Measurements from ENCODE around the gene TANK.
A peak's percentile ranks its signal among the peaks of the same experiment; 100 is the strongest.
"Not testable (repeated sequence)": the region's sequence is repeated elsewhere in the genome, so short reads cannot be mapped to it uniquely, and the experiment has no call there.

TANK gene

DNA sequence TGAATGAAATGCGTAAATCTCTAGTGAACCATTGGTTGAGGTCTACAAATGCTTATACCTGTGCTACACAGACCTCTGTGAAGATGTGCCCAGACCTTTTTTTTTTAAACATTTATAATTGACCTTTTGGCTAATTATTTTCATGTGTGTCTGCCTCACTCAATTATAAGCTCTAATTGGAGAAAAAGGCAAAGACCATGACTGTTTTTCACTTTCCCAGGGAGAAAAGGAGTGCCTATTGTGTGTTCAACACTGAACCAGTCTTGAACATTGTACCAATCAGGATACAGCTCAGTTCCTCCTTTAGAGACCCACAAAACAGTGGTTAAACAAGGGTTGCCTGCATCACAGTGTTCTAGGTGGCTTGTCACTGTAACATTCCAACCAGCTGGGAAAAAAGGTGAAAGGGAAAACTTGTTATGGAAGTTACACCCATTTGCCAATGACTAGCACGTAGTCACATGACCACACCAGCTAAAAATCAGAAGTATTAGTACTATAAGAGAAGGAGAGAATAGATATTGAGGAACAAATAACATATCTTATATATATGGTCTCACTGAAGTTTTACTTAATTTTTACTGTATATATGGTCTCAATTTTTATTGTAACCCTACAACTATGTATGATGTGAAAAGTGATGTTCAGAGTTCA, 13.4 kb downstream of the TANK start:
- DNase-seq (ENCODE audit: insufficient read length, low spot score) (no peak), FAIRE-seq (peak; percentile 60)
- TF ChIP-seq POLR2AphosphoS5 (IDR thresholded peaks at IDR 0.05; ENCODE audit: low read depth, low read length) (no peak), TAF1 (IDR thresholded peaks at IDR 0.05; ENCODE audit: low read depth, low read length) (no peak), SPI1 (IDR thresholded peaks at IDR 0.05; ENCODE audit: low read depth, low read length) (peak; percentile 69)

DNA sequence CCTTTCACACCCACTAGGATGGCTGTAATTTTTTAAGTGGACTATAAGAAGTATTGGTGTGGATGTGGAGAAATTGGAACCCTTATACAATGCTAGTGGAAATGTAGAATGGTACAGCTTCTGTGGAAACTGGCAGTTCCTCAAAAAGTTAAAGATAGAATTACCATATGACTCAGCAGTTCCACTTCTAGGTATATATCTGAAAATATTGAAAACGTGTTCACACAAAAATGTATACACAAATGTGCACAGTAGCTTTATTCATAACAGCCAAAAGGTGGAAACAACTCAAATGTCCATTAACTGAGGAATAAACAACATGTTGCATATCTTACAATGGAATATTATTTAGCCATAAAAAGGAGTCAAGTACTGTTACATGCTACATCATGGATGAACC, 17.7 kb downstream of the TANK start:
- peak; percentile 83 for FAIRE-seq
- TF ChIP-seq POLR2A (IDR thresholded peaks at IDR 0.05; ENCODE audit: low read depth, low read length) (no peak), SPI1 (IDR thresholded peaks at IDR 0.05; ENCODE audit: low read depth, low read length) (peak; percentile 90)

DNA sequence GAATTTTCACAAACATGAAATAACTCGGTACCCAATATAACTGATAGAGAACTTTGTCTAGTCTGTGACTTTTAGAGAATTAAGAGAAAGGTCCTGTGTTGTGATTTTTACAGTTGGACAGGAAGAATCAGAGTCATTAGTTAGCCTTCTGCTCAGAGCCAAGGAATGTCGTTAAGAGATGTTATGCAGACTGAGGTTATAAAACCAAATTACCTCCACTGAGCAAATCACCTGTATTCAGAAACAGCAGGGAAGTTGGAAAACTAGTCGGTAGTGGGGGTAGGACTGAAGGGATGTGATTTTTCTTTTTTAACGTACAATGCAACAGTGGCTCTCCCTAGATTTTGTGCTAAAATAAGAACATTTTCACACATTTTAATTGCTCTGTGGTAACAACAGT, 18.5 kb downstream of the TANK start:
- TF ChIP-seq PAX5 (IDR thresholded peaks at IDR 0.05; ENCODE audit: insufficient read depth, low read length, severe bottlenecking) (no peak), POU2F2 (IDR thresholded peaks at IDR 0.05; ENCODE audit: low read depth, low read length) (no peak), POLR2A (IDR thresholded peaks at IDR 0.05; ENCODE audit: low read depth, low read length) (no peak), POLR2AphosphoS5 (IDR thresholded peaks at IDR 0.05; ENCODE audit: low read depth, low read length) (no peak), TAF1 (IDR thresholded peaks at IDR 0.05; ENCODE audit: low read depth, low read length) (no peak), SPI1 (IDR thresholded peaks at IDR 0.05; ENCODE audit: low read depth, low read length) (no peak)
- DNase-seq (ENCODE audit: insufficient read length, low spot score) (no peak), FAIRE-seq (peak; percentile 50)

More for the DNA sequence above, 17.7 kb downstream of the TANK start:
- no peak for DNase-seq (ENCODE audit: insufficient read length, low spot score)

DNA sequence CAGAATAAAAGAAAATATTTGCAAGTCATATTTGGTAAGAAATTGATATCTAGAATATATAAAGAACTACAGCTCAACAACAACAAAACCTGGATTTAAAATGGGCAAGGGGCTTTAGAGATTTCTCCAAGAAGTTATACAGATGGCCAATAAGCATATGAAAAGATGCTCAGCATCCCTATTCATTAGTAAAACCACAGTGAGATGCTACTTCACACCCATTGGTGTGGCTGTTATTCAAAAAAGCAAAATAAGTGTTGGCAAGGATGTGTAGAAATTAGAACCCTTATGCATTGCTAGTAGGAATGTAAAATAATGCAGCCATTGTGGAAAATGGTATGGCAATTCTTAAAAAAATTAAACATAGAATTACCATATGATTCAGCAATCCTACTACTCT, 29.8 kb downstream of the TANK start:
- FAIRE-seq (no peak), DNase-seq (ENCODE audit: insufficient read length, low spot score) (no peak)
- TF ChIP-seq POU2F2 (IDR thresholded peaks at IDR 0.05; ENCODE audit: low read depth, low read length) (no peak), TAF1 (IDR thresholded peaks at IDR 0.05; ENCODE audit: low read depth, low read length) (no peak), SPI1 (IDR thresholded peaks at IDR 0.05; ENCODE audit: low read depth, low read length) (no peak)

DNA sequence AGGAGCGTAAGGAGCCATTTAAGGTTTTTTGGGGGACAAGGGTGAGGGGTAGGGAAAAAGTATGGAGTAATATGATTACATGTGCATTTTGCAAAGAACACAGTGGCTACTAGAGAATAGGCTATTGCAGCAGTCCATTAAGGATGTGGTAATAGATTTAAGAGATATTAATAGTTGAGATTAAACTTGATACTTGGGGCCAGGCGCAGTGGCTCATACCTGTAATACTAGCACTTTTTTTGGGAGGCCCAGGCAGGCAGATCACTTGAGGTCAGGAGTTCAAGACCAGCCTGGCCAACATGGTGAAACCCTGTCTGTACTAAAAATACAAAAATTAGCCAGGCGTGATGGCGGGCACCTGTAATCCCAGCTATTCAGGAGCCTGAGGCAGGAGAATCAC, 35.4 kb downstream of the TANK start:
- FAIRE-seq; DNase-seq (ENCODE audit: insufficient read length, low spot score): not testable (repeated sequence)

DNA sequence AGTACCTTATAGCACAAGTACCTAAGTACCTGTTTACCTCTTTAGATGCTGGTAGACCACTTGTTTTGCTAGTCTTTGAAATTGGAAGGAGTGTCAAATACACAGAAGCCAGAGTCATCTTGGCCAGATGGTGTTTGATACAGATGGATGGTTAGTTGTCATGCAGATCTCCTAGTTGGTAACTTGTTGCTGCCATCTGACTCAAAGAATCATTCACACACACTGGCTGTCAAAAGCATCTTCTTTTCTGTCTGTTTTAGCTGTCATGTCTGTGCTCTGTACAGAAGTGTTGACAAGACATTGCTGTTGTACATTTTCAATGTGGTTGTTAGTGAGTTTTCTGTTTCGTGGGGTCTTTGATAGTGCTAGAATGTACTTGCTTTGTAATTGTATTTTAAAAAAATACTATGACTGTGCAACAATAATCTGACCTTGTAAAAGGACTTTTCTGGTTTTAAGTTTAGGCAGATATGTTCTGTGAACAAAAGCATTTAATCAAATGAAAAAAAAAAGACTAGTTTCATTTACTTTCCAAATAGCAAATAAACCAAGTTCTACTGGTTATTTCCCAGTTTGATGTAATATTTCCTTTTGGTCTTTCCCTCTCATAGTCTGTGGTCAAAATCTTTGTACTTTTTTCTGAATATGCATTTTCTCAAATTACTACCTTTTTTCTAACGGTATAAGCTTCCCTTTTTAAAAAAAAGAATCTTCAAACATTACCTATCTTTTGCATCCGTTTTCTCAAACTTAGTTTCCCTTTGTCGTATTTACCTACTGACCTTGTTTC, 39.9 kb downstream of the TANK start:
- DNase-seq (ENCODE audit: insufficient read length, low spot score) (no peak), FAIRE-seq (peak; percentile 76)
- 0 out of 2 replicates have a peak, but pooled peaks have one; percentile 29 for TF ChIP-seq POLR2A (IDR thresholded peaks at IDR 0.05; ENCODE audit: low read depth, low read length)
- TF ChIP-seq SPI1 (IDR thresholded peaks at IDR 0.05; ENCODE audit: low read depth, low read length), result no peak

DNA sequence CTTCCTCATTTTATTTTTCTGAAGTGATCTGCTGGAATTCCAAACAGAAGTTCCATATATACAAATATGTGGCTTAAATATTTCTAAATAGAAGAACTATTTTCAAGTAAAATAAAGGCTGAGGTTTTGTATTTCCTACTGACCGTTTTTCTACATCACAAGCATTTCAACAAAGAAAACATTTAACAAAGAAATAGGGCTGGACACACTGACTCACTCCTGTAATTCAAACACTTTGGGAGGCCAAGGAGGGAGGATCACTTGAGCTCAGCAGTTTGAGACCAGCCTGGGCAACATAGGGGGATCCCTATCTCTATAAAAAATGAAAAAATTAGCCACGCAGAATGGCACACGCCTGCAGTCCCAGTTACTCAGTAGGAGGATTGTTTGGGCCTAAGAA, 44.6 kb downstream of the TANK start:
- no peak for FAIRE-seq
- DNase-seq (ENCODE audit: insufficient read length, low spot score), result no peak

DNA sequence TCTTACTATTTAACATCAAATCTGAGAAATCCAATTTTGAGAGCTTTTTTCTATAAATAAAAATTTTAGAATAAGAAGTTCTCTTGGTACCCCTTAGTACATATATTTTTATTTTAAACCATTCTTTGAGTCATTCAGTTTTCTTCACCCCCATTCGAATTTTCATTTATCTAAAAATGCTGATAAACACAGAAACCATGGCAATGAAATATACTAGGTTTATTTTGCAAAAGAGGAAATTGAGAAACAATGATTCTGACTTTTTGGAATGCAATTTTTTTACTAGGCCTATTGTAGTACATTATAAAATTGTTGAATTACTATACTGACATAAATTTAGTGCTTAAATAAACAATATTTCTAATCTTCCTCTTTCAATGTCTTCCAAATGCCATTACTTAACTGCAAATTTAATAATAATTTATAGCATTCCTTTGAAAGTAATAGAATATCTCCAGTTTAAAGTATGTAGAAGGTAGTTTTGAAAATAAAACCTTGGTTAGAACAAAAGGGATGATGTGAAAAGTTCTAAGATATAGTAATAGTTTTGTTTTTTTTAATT, 46.3 kb downstream of the TANK start:
- FAIRE-seq (no peak), DNase-seq (ENCODE audit: insufficient read length, low spot score) (no peak)
- no peak for TF ChIP-seq SPI1 (IDR thresholded peaks at IDR 0.05; ENCODE audit: low read depth, low read length)
- TF ChIP-seq POLR2A (IDR thresholded peaks at IDR 0.05; ENCODE audit: low read depth, low read length), result no peak
- no peak for TF ChIP-seq POLR2AphosphoS5 (IDR thresholded peaks at IDR 0.05; ENCODE audit: low read depth, low read length)
- no peak for TF ChIP-seq PAX5 (IDR thresholded peaks at IDR 0.05; ENCODE audit: insufficient read depth, low read length, severe bottlenecking)
- no peak for TF ChIP-seq POU2F2 (IDR thresholded peaks at IDR 0.05; ENCODE audit: low read depth, low read length)
- TF ChIP-seq TAF1 (IDR thresholded peaks at IDR 0.05; ENCODE audit: low read depth, low read length), result no peak

More for the DNA sequence above, 44.6 kb downstream of the TANK start:
- TF ChIP-seq TAF1 (IDR thresholded peaks at IDR 0.05; ENCODE audit: low read depth, low read length) (no peak), PAX5 (IDR thresholded peaks at IDR 0.05; ENCODE audit: insufficient read depth, low read length, severe bottlenecking) (no peak), SPI1 (IDR thresholded peaks at IDR 0.05; ENCODE audit: low read depth, low read length) (no peak), POLR2A (IDR thresholded peaks at IDR 0.05; ENCODE audit: low read depth, low read length) (no peak), POLR2AphosphoS5 (IDR thresholded peaks at IDR 0.05; ENCODE audit: low read depth, low read length) (no peak)

DNA sequence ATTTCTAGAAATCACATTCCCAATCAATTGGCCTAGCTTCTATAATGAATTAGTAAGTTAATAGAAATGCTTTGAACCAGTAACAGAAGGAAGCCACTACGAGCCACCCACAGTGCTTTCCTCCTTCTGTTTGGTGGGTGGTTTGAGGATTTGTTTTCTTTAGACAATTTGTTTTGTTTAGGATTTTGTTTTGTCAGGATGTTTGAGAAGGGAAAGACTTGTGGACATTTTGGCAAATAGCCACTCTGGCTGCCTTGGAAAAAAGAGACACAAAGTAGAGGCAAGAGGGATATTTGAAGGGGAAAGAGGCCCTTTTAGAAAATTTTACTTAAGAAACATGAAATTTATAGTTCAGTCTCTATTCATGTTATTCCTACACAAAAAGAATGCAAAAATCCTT, 47.7 kb downstream of the TANK start:
- DNase-seq (ENCODE audit: insufficient read length, low spot score) (no peak), FAIRE-seq (no peak)
- TF ChIP-seq POU2F2 (IDR thresholded peaks at IDR 0.05; ENCODE audit: low read depth, low read length) (no peak), POLR2AphosphoS5 (IDR thresholded peaks at IDR 0.05; ENCODE audit: low read depth, low read length) (no peak), SPI1 (IDR thresholded peaks at IDR 0.05; ENCODE audit: low read depth, low read length) (no peak), POLR2A (IDR thresholded peaks at IDR 0.05; ENCODE audit: low read depth, low read length) (no peak), PAX5 (IDR thresholded peaks at IDR 0.05; ENCODE audit: insufficient read depth, low read length, severe bottlenecking) (no peak), TAF1 (IDR thresholded peaks at IDR 0.05; ENCODE audit: low read depth, low read length) (no peak)

DNA sequence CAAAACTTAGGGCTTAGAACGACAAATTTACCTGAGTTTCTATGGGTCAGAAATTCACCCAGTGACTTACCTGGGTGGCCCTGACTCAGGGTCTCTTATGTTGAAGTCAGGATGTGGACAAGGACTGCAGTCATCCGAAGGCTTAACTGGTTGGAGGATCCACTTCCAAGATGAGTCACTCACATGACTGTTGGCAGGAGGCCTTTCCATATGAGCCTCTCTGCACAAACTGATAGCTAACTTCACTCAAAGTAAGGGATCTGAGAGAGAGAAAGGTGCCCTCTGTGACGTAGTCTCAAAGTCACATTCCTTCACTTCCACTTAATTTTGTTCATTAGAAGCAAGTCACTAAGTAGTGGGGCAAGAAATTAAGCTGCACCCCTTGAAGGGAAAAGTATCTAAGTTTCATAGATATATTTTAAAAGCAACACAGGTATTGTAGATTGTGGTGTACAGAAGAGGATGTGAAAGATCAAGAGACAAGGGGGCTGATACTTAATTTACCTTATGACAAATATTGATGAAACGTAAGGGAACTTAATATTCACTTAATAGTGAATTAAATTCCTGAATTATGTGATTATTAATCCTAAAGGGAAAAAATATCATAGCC, 48.4 kb downstream of the TANK start:
- TF ChIP-seq SPI1 (IDR thresholded peaks at IDR 0.05; ENCODE audit: low read depth, low read length) (peak; percentile 35; the same call in 1 of the 2 replicates), POLR2A (IDR thresholded peaks at IDR 0.05; ENCODE audit: low read depth, low read length) (no peak)
- no peak for DNase-seq (ENCODE audit: insufficient read length, low spot score)
- FAIRE-seq, result peak; percentile 65

Data from GM12891 (cell line).